ENCODE measurements around the gene EEF1AKMT2. TPM values are rescaled to one million over a fixed set of nuclear protein-coding genes. Genes with fewer than 3 reads are reported as not detected.

EEF1AKMT2 gene
- total and polyA plus RNA-seq, 9 of the 15 experiments (the other 6 are each of a cell fraction or from before 2014, with no cell fraction given): 9.3 to 34.3 (median 23.7) TPM

DNA sequence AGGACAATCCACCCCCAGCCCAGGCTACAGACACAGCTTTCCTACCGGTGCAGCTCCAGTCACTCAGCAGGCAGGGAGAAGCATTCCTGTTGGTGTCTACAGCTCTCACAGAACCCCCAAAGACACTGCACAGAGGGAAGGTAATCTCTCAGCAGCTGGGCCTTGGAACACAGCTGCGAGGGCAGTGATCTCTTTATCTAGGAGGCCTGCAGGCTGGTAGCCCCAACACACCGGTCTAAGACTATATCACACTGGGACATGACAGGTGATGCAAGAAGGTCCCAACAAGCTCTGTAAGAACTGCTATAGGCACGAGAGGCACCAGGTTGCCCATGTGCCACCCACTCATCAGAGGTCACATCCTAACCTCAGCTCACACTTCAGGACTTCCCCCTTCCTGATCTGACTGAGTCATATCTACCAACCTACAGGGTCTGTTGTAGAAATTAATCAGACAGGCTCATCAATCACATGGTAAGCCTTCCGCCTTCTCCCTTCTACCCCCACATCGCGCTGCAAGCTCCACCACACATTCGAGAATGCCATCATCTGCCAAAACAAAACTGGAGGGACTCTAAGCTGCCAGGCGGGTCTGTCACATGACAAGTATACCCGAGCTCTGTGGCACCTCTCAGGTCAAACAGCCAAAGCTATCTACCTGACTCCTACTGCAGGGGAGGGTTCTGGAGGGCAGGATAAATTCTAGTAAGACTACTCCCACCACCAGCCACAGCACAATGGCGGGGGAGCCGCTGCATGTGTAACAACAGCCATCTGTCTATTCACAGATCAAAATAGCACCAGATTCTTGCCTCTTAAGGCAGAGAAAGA lies 73.6 kb downstream of the EEF1AKMT2 start (continued):
- no peak for TF ChIP-seq ETV6 (IDR thresholded peaks at IDR 0.05; ENCODE audit: borderline replicate concordance in 1 of 2, low read depth in 2 of 2, low read length in 1 of 2)
- no peak for TF ChIP-seq ETV6 (CRISPR knock-in tag; IDR thresholded peaks at IDR 0.05; ENCODE audit: borderline replicate concordance)
- TF ChIP-seq HNRNPK (IDR thresholded peaks at IDR 0.05; ENCODE audit: low read depth, low read length, poor library complexity, severe bottlenecking): no peak
- TF ChIP-seq HOXB6 (CRISPR knock-in tag; IDR thresholded peaks at IDR 0.05; ENCODE audit: borderline replicate concordance): no peak
- TF ChIP-seq, protein P1, sequence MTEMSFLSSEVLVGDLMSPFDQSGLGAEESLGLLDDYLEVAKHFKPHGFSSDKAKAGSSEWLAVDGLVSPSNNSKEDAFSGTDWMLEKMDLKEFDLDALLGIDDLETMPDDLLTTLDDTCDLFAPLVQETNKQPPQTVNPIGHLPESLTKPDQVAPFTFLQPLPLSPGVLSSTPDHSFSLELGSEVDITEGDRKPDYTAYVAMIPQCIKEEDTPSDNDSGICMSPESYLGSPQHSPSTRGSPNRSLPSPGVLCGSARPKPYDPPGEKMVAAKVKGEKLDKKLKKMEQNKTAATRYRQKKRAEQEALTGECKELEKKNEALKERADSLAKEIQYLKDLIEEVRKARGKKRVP (CRISPR knock-in tag; IDR thresholded peaks at IDR 0.05): peak; percentile 90
- TF ChIP-seq HIVEP1 (CRISPR knock-in tag; IDR thresholded peaks at IDR 0.05): peak; percentile 59; the same call in 1 of the 2 replicates
- no peak for TF ChIP-seq MED1 (CRISPR knock-in tag; IDR thresholded peaks at IDR 0.05; ENCODE audit: borderline replicate concordance)
- no peak for TF ChIP-seq CHD2 (IDR thresholded peaks at IDR 0.05; ENCODE audit: low read depth, low read length)
- TF ChIP-seq, protein P2, sequence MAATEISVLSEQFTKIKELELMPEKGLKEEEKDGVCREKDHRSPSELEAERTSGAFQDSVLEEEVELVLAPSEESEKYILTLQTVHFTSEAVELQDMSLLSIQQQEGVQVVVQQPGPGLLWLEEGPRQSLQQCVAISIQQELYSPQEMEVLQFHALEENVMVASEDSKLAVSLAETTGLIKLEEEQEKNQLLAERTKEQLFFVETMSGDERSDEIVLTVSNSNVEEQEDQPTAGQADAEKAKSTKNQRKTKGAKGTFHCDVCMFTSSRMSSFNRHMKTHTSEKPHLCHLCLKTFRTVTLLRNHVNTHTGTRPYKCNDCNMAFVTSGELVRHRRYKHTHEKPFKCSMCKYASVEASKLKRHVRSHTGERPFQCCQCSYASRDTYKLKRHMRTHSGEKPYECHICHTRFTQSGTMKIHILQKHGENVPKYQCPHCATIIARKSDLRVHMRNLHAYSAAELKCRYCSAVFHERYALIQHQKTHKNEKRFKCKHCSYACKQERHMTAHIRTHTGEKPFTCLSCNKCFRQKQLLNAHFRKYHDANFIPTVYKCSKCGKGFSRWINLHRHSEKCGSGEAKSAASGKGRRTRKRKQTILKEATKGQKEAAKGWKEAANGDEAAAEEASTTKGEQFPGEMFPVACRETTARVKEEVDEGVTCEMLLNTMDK (IDR thresholded peaks at IDR 0.05; ENCODE audit: borderline replicate concordance, insufficient read depth, low read depth, low read length, poor library complexity, severe bottlenecking): no peak
- TF ChIP-seq CCNT2 (IDR thresholded peaks at IDR 0.05; ENCODE audit: borderline replicate concordance, extremely low read depth, insufficient read length, low read depth, low read length): peak; percentile 74
- no peak for TF ChIP-seq ZNF217 (CRISPR knock-in tag; IDR thresholded peaks at IDR 0.05)
- TF ChIP-seq SMAD1 (IDR thresholded peaks at IDR 0.05; ENCODE audit: low read depth, low read length, partially characterized antibody): peak; percentile 62
- TF ChIP-seq, protein P3, sequence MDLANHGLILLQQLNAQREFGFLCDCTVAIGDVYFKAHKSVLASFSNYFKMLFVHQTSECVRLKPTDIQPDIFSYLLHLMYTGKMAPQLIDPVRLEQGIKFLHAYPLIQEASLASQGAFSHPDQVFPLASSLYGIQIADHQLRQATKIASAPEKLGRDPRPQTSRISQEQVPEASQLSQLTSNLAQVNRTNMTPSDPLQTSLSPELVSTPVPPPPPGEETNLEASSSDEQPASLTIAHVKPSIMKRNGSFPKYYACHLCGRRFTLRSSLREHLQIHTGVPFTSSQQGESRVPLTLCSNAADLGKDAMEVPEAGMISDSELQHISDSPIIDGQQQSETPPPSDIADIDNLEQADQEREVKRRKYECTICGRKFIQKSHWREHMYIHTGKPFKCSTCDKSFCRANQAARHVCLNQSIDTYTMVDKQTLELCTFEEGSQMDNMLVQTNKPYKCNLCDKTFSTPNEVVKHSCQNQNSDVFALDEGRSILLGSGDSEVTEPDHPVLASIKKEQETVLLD (IDR thresholded peaks at IDR 0.05): peak; percentile 39; the same call in 1 of the 2 replicates
- TF ChIP-seq TARDBP (IDR thresholded peaks at IDR 0.05): peak; percentile 88; the same call in 1 of the 2 replicates
- TF ChIP-seq NR2F6 (CRISPR knock-in tag; IDR thresholded peaks at IDR 0.05): no peak
- TF ChIP-seq GTF2F1 (IDR thresholded peaks at IDR 0.05; ENCODE audit: low read depth, low read length): no peak
- 0 out of 4 replicates have a peak, but pooled peaks of 1 of the 2 experiments have one; percentile 20 for TF ChIP-seq NRF1 (conservative IDR thresholded peaks at IDR 0.05 in 1 of 2, IDR thresholded peaks at IDR 0.05 in 1 of 2)
- TF ChIP-seq, protein P4, sequence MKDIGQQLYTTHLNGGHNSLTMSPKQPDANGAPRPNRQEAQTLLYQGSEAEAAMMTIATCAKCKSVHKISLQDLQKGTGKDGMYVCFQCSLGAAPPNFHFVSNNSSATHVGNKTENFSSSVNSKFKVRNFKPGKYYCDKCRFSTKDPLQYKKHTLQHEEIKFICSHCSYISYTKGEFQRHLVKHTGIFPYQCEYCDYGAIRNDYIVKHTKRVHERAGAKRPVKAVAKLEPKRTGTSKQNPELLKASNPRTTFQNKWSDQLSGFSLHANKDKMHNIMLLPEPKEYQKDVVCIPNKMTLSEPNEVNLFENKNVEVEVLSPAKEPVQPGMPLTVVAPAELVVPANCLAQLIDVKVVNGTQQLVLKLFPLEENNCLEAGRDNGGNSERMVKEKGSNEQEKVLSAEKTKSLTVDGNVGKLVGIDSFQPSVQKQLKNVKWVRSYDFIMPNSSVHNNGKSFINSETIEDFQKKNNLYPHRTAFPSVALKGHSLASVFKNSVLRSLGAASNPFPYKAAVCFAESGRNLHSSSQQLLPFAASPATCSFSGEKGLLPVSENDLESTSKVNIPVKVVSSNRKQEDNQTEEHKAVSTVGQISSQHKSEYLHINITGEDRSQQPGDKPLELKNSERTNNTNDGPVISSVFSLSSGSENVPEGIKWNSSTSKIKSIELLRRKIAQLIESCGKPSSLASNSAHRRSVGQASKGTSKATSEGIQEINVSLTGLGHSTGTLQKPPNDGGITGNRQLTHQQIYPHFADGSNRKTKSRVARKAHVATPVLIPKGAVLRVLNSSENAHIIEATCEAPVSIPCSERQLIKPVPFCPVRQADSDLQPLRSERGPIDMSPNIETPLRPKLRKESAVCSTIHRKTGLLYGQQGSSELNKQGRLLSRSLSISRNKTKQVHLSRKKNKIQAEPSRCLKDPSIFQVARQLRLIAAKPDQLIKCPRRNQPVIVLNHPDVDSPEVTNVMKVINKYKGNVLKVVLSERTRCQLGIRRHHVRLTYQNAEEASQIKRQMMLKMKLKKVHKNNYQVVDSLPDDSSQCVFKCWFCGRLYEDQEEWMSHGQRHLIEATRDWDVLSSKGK (CRISPR knock-in tag; IDR thresholded peaks at IDR 0.05): no peak
- TF ChIP-seq RUNX1 (IDR thresholded peaks at IDR 0.05; ENCODE audit: low read depth): peak; percentile 69; the same call in 1 of the 2 replicates
